Fibroblast of skin of scalp (primary cell): ENCODE data around the gene GLB1L3.
"Not testable (repeated sequence)": the region's sequence is repeated elsewhere in the genome, so short reads cannot be mapped to it uniquely, and the experiment has no call there.

Experiments
- DNase-seq: peaks from one replicate; pipeline ENCODE4 v3.0.0-alpha.2; 2013

The GLB1L3 gene

DNA sequence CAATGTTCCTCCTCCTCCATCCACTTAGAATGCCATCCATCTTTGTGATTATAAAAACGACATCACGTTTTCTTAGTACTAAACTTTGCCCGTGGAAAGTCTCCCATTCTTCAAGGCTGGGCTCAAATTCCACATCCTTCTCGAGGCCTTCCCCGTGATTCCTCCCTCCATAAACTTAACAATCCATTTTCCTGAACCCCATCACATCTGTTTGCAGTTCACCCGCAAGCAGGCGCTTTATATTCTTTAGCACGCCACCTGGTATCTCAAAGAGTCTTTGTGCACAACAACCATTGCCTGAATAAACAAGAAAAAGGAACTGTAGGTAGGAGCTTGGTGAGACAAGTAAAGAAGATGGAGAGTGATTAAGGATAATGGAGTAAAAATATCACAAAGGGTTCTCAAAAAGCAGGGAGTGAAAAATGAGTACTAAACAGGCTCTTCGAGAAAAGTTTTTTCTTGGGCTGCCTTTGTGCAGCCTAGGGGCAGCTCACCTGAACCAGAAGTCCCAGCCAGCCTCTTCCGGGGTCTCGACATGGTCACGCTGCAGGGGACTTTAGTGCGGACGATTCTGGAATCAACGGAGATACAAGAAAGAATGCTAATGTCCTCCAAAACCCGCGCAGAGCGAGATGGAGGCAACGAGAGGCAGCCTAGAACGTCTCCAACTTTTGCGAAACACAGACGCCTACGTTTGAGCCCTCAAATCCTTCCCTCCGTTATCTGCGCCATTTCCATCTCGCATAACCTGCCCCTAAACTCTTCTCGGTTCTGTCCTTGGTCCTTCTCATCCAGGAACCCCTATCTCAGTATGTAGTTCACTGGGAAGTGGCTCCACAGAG, 23.6 kb upstream of the GLB1L3 start:
- no peak for DNase-seq

DNA sequence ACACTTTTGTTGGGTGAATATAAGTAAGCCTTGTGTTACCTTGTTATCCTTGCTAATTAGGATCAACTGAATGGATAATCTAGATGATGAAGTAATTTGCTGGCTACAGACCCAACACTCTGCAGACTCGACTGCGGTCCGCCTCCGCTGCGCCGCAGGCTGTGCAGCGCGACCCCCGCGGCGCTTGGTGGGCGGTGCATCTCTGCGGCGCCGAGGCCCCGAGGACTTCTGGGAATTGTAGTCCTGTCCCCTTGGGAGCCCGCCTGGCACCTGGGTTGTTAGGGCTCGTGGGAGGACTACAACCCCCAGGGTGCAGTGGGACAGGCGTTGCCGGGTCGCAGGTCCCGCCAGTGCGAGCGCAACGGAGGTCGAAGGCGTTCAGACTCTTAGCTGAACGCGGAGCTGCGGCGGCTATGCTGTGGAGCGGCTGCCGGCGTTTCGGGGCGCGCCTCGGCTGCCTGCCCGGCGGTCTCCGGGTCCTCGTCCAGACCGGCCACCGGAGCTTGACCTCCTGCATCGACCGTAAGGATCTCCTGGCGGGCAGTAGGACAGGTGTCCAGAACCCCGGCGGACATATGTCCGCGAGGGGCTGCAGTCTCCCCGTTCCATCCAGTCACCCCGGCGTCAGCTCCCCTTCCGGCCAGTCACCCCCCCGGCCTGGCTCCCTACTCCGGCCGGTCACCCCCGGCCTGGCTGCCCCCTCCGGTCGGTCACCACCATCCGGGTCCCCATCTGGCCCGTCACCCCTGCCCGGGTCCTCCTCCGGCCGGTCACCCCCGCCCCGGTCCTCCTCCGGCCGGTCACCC, 22.8 kb upstream of the GLB1L3 start, which contains the start of the genes ACAD8 and THYN1:
Gene ACAD8 (plus strand): TSS at position 381 of the 806 bp plus-strand sequence. CDS start 33 bp downstream, at position 414.
Gene THYN1 (minus strand): TSS at position 165 of the 806 bp plus-strand sequence. CDS start 470 bp downstream, outside the sequence.
- DNase-seq, result peak; percentile 97

DNA sequence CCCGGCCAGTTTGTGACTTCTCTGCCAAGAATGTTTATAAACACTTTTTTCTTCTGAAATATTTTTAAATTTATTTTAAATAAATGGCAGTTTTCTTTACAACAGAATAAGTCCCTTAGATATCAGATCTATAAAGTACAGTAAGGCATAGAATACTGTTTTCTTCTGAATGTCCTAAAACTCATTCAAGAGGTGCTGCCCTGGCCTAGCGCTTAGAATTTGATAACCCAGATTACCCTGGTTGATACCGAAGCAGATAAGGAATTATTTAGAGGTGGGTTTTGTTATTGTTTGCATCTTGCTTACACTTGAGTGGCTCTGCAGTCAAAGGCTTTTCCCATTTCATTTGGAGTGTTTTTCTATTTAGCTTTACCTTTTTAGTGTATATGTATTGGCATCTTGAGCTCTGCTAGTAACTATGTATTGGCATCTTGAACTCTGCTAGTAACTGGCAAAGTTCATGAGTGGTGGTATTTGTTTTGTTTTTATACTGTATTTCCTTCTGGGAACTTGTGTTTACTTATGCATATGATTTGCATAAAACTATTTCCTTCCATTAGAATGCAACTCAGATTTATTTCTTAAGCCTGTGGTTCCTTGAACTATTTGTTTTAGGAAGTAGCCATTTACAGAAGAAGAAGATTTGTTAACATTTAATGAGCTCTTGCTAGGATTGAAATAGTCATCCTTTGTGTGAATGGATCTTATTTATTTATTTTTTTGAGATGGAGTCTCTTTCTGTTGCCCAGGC, 21.6 kb upstream of the GLB1L3 start:
- DNase-seq, result no peak

DNA sequence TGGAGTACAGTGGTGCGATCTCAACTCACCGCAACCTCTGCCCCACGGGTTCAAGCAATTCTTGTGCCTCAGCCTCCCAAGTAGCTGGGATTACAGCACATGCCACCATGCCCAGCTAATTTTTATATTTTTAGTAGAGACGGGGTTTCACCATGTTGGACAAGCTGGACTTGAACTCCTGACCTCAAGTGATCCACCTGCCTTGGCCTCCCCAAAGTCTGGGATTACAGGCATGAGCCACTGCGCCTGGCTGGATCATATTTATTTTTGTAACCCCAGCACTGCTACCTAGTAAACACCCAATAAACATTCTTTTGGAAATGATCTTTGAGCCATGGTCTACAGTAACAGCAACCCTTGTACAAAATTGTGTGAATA, 21.0 kb upstream of the GLB1L3 start:
- not testable (repeated sequence) for DNase-seq

DNA sequence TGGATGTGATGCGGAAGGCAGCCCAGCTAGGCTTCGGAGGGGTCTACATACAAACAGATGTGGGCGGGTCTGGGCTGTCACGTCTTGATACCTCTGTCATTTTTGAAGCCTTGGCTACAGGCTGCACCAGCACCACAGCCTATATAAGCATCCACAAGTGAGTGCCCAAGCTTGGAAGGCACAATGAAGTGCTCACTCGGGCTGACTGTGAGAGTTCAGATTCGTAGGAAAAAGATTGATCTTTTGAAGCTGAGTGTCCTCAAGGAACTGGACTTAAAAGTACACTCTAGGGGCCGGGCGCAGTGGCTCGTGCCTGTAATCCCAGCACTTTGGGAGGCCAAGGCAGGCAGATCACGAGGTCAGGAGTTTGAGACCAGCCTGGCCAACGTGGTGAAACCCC, 19.1 kb upstream of the GLB1L3 start:
- no peak for DNase-seq

DNA sequence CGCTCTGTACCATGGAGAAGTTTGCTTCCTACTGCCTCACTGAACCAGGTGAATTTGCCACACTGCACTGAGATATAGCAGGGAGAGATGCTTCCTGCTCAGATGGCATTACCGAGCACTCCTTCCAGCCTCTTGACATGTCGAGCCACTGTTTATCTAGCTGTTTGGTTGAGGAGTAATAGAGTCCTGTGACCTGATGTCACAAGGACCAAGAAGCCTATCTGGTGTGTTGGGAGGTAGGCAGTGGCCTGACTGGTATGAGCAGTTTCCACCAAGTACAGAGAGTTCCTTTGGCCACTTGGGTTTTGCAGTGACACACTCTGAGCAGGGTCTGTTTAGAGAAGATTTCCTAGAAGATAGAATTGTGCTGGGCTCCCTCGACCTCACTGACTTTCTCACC, 17.6 kb upstream of the GLB1L3 start:
- DNase-seq, result no peak

DNA sequence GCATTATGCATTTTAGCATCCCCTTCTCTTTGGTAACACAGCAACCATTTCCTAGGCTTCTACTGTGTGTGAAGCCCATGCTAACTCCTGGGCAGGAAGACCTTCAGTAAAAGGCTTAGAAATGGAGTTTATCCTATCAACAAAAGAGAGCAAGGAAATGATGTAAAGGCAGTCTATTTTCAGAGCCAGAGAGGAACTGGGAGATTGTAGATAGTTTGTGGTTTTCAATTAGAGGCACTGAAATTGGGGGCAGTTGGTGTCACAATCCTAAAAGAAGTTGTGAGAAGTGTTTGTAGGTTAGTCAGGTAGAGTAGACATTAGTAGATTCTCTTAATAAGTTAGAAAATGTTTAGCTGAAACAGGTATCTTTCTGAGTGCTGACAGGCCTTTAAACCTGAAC, 15.7 kb upstream of the GLB1L3 start:
- no peak for DNase-seq

DNA sequence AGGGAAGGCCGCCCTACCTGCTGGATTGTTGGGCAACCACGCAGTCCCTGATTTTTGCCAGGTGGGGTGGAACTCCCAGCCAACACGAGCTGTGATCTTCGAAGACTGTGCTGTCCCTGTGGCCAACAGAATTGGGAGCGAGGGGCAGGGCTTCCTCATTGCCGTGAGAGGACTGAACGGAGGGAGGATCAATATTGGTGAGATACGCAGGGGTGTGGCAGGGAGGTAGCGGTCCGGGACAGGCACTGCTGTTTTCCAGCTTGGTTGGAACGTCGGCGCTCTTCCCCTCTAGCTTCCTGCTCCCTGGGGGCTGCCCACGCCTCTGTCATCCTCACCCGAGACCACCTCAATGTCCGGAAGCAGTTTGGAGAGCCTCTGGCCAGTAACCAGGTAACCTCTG, 15.2 kb upstream of the GLB1L3 start:
- no peak for DNase-seq

DNA sequence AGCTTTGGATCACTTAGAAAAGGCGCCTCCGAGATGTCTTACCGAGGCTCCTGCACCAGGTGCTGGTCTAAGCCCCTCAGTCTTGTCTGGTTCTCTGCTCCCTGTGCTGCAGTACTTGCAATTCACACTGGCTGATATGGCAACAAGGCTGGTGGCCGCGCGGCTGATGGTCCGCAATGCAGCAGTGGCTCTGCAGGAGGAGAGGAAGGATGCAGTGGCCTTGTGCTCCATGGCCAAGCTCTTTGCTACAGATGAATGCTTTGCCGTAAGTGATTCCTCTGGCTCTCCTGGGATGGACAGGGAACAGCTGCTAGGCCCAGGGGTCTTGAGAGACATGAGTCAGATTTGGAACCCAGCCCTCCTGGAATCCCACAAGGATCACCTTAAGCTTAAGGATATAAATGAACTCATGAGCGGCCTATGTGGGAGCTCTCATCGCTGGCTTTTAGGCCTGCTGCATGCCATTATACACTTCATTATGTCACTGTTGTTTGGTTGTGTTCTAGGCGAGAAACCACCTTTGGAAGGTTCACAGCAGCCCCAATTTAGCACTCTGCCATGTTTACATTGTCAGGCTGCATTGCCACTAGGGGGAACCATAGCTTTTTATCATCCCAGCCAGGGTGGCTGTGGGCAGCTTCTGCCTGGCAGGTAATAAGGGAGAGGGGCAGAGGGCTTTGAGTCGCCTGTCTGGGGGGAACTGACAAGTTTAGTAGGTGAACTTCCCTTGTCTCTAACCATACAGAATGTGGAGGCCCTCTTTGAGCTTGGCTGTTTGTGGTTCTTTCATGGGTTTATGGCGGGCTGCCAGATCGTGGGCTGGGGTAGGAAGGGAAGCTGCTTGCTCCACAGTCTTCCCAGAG, 14.3 kb upstream of the GLB1L3 start:
- peak; percentile 14 for DNase-seq

DNA sequence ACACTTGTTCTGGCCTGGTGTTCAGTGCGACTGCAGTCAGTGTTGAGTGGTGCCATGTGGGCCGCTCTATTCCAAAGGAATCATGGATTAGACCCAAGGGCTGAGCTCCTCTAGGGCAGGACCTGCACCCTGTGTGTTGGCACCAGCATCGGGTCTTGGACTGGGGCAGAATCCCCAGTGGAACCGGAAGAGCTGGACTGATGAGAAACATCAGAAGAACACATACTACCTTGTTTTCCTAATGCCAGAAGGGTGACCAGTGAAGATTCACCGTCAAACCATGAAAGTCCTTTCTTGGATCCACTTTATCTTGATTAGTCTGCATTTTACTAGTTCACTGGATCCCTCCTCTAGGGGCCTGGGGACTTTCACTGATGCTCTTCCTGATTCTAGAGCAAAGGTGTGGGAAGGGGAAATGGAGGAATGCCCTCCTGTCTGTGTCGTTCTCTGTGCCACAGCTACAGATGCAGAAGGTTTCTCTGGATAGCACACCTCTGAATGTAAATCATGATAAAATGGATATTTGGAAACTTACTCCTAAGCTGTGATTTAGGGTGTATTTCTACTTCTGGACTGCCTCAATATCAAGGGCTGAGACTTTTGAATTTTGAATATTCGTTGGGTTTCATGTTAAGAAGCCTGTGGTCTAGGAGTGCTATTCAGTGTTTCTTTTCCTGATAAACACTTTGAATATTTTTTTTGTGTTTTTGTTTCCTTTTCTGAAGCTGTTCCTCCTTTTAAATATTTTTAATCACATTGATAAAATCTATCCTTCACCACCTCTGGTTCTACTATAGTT, 11.0 kb upstream of the GLB1L3 start:
- DNase-seq, result no peak

DNA sequence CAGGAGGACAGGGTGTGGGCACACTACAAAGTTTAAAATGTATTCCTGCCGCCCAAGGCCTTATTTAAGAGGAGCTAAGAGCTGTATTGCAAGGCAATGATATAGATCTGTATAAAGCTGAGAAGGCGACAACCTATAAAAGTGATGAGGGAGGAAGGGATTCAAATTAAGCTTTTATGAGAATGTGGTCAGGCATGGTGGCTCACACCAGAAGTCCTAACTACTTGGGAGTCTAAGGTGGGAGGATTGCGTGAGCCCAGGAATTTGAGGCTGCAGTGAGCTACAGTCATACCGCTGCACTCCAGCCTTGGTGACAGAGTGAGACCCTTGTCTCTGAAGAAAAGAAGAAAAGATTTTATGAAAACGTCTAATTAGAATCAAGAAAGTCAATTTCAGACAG, 9.7 kb upstream of the GLB1L3 start:
- DNase-seq, result no peak

DNA sequence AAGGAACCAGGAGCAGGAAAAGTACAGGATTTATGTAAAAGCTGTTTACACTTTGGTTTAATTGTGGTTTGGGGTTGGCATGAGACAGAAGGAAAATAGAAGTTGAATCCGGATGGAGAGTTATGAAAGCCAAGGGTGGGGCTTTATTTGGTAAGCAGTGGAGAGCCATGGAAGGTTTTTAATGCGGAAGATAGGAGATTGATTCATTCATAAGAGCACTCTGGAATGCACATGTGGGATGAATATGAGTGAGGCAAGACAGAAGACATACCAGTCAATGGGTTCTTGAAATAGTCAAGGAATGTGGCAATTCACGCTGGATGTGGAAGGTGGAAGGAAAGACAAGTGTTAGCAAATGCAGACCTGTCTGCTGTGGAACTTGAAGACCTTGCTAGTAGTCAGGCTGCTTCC, 9.3 kb upstream of the GLB1L3 start:
- DNase-seq, result peak; percentile 76

DNA sequence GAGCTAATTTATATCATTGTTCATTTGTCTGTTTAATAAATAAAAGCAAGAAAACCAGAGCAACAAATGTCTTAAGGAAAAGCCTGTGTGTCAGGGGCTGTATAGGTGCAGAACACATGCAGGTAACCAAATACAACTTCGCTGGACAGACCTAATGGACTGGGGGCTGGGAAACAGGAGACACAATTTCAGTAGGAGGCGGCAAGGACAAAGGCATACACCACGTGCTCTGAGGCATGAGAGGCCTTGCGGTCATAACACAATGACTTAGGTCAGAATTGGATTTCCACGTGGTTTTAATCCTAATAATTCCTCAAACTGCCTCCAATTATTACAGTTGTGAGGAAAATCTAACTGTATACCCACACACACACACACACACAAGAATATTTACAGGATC, 8.7 kb upstream of the GLB1L3 start:
- no peak for DNase-seq

DNA sequence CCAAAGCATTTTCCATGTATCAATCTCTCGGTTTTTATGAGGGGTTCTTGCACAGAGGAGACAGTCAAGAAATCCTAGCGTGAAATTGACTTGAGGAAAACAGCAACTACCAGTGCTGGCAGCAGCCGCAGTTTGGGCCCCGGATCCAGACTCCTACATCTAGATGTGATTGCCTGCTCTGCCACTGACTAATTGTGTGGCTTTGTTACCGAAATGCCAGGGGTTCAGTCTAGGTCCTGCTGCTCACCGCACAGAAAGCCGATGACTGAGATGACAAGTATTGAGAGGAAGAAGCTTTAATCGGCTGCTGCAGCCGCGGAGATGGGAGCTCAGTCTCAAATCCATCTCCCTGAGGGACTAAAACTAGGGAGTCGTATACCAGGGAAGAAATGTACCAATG, 8.2 kb upstream of the GLB1L3 start:
- no peak for DNase-seq

DNA sequence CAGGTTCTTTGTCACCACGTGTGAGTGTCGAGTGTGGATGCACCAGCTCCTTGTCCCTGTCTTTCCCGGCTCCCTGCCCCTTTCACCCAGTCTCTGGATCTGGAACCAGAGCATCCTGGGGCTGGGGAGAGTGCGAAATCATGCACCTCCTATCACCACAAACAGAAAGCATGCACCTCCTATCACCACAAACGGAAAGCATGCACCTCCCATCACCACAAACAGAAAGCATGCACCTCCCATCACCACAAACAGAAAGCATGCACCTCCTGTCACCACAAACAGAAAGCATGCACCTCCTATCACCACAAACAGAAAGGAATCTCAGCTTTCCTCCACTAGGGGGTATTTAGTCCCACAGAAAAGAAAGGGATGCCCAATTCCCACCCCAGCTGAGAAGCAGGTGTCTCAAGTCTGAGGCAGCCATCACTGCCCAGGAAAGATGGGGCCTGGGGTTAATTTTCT, 5.9 kb upstream of the GLB1L3 start:
- no peak for DNase-seq

DNA sequence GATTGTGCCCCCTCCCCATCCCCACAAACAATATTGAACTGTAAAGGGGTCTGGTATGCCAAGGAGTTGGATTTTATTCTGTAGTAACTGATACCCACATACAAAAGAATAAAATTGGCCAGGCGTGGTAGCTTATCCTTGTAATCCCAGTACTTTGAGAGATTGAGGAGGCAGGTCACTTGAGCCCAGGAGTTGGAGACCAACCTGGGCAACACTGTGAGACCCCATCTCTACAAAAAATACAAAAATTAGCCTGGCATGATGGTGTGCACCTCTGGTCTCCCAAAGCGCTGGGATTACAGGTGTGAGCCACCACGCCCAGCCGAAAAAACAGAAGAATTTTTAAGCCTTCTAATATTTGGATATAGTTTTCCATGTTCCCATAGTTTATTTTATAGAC, 4.2 kb upstream of the GLB1L3 start:
- no peak for DNase-seq

DNA sequence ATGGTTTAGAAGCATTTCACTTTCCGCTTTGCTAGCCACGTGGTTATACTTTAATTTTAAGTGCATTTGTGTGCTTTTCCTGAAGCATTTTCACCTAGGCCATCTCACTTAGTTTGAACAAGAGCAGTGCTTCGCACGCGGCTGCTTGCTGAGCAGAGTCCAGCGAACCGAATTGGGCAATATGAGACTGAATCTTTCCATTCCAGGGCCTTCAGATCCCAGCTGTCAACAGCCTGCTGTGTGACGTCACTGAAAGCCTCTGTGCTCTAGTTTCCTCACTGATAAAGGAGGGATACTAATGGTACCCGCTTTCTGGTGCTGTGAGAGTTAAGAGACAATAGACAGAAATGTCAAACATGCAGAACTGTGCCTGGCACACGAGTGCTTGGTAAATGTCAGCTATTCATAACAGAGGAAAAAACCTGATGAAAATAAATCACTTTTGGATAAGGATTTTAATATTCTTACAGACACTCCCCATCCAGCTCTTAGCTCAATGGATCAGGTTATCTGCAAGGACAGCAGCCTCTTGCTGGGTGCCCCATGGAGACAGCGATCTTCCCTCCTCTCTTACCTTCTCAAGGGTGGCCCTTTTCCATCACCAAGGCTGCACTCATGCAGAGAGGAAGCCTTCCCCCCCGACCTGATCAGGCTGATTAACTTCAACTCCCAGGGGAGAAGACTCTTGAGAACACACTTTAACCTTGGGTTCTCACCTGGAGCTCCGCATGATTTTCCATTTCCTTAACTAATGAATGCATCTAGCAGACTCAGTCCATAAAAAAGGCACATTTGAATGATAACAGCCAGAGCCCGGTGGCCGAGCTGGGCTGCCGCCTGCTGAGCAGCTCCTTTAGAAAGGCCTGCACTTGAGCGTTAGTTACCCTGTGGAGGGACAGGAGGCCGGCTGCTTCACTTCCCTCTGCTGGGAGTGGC, 3.5 kb upstream of the GLB1L3 start:
- peak; percentile 14 for DNase-seq

DNA sequence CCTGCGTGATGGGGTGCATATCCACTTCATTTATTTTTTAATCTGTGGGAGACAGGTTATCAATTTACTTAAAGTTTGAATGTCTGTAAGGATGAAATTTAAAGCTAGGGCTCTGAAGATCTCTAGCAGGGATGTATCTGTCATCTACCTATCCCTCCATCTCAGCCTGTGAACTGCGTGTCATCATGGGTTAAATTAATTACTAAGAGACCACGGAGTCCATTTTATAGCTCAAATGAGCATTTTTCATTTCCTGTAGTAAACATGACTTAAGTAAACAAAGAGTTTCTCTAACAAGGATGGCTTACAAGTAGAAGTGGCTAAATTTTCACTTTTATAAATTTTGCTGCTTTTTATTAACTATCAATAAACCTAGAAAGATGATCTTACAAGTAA, 2.9 kb upstream of the GLB1L3 start:
- DNase-seq, result no peak

DNA sequence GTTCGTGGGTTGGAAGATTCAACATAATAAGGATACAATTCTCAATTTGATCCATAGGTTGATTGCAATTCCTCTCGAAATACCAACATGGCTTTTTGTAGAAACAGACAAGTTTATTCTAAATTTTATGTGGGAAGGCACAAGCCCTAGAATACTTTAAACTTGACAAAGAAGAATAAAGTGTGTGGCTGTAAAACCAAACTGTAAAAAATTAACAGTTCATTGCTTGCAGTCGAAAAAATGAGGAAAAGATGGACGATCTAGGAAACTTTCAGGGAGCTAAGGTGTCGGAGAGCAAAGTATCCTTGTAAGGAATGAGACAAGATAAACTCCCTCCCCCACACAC, 1.0 kb upstream of the GLB1L3 start:
- DNase-seq, result no peak
